OCI-LY7 (cell line): ENCODE results near the gene SLC43A2.

Experiments used
- EZH2phosphoT487 ChIP-seq: fragments of 200-600 bp; sonication (generic); IDR thresholded peaks from 2 replicates; pipeline ENCODE4 v1.6.1; 2018; ENCODE audit warnings: low read depth, borderline replicate concordance, mild to moderate bottlenecking, mixed run types, antibody characterized with exemption, low read length, moderate library complexity, mixed read lengths
- TF ChIP-seq, protein P1 (sequence below): fragments of 200-600 bp; sonication (generic); conservative IDR thresholded peaks from 2 replicates; pipeline ENCODE4 v1.5.1; 2014; ENCODE audit warnings: mild to moderate bottlenecking, antibody characterized with exemption, low read length, moderate library complexity, mixed read lengths

DNA sequence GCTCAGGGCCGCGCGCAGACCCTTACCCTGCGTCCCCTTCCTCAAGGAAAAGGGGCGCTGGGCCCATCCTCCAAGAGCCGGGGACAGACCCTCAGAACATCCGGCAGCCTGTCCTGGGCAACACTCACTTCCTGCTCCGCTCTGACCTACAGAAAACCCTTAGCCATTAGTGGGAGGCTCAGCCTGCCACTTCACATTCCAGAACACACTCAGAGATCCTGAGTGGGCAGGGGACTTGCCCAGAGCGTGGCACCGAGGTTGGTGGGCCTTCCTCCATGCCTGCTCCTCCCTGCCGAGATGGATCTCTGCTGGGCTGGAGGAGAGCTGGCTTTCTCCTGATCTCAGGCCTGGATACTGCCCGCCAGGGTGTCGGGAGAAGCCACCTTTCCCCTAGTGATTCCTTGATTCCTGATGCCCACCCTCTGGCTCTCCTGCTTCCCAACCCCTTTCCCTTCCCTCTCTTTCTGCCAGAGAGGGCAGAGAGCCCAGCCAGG, 15.4 kb upstream of the SLC43A2 start:
- TF ChIP-seq, protein P1, sequence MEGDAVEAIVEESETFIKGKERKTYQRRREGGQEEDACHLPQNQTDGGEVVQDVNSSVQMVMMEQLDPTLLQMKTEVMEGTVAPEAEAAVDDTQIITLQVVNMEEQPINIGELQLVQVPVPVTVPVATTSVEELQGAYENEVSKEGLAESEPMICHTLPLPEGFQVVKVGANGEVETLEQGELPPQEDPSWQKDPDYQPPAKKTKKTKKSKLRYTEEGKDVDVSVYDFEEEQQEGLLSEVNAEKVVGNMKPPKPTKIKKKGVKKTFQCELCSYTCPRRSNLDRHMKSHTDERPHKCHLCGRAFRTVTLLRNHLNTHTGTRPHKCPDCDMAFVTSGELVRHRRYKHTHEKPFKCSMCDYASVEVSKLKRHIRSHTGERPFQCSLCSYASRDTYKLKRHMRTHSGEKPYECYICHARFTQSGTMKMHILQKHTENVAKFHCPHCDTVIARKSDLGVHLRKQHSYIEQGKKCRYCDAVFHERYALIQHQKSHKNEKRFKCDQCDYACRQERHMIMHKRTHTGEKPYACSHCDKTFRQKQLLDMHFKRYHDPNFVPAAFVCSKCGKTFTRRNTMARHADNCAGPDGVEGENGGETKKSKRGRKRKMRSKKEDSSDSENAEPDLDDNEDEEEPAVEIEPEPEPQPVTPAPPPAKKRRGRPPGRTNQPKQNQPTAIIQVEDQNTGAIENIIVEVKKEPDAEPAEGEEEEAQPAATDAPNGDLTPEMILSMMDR, result no peak
- TF ChIP-seq EZH2phosphoT487, result no peak
